Activated CD4-positive, CD25-positive, alpha-beta regulatory T cell treated with anti-CD3 and anti-CD28 coated beads, Interleukin-2, amount 50 U/mL, for 16 hours (primary cell): ENCODE results near the gene ONECUT3.
A peak's percentile ranks its signal among the peaks of the same experiment; 100 is the strongest.

Experiments used
- DNase-seq: peaks from one replicate; pipeline ENCODE4 v3.0.0-alpha.2; 2020; ENCODE audit warnings: low read depth, low spot score

Gene ONECUT3

GRCh38 chr19:1814833-1815604 is 61.7 kb downstream of the ONECUT3 start:
- DNase-seq: no peak

- no peak for DNase-seq
Measured at GRCh38 chr19:1815605-1816529, 62.6 kb downstream of the ONECUT3 start.

GRCh38 chr19:1816530-1817298 is 63.4 kb downstream of the ONECUT3 start:
- no peak for DNase-seq

GRCh38 chr19:1817553-1818179 is 64.4 kb downstream of the ONECUT3 start:
- no peak for DNase-seq

- no peak for DNase-seq
Measured at GRCh38 chr19:1818549-1819195, 65.4 kb downstream of the ONECUT3 start.

GRCh38 chr19:1819341-1820255 is 66.3 kb downstream of the ONECUT3 start:
- DNase-seq: no peak

- DNase-seq: no peak
Measured at GRCh38 chr19:1822210-1822609, 68.9 kb downstream of the ONECUT3 start.

GRCh38 chr19:1823020-1823419 is 69.7 kb downstream of the ONECUT3 start:
- DNase-seq: no peak

- no peak for DNase-seq
Measured at GRCh38 chr19:1823539-1824251, 70.4 kb downstream of the ONECUT3 start.

- no peak for DNase-seq
Measured at GRCh38 chr19:1824252-1824622, 70.9 kb downstream of the ONECUT3 start.

- peak; percentile 63 for DNase-seq
Measured at GRCh38 chr19:1825909-1826556, 72.7 kb downstream of the ONECUT3 start.

GRCh38 chr19:1826557-1827521 is 73.5 kb downstream of the ONECUT3 start:
- no peak for DNase-seq

- DNase-seq: no peak
Measured at GRCh38 chr19:1827566-1828278, 74.4 kb downstream of the ONECUT3 start.

GRCh38 chr19:1828279-1829238 is 75.3 kb downstream of the ONECUT3 start:
- DNase-seq: no peak

GRCh38 chr19:1829958-1830357 is 76.7 kb downstream of the ONECUT3 start:
- DNase-seq: no peak

GRCh38 chr19:1830568-1830967 is 77.3 kb downstream of the ONECUT3 start:
- no peak for DNase-seq
